Mesenteric fat pad (tissue), 1 donor: ENCODE data around the gene PAM. TPM values are rescaled to one million over a fixed set of nuclear protein-coding genes. Genes with fewer than 3 reads are reported as not detected.
"Not testable (repeated sequence)": the region's sequence is repeated elsewhere in the genome, so short reads cannot be mapped to it uniquely, and the experiment has no call there.

Experiments
- DNase-seq: peaks from one replicate; pipeline ENCODE4 v3.0.0-alpha.2; 2020; ENCODE audit warnings: low spot score
- total RNA-seq: library from RNA; stranded (reverse); fragmentation: NEBNext Ultra II Directional; extraction: Animal tissue kit (Norgen Biotek cat#: 25700); gene quantifications from one replicate; pipeline ENCODE4 v1.2.1, GENCODE V29; 2021
- donor health status: DM: yes; HTN: yes; CAD: no.

The PAM gene
- total RNA-seq, 1 donor from 2014 or later: 216 TPM

- no peak for DNase-seq
Observed at GRCh38 chr5:102750151-102750834, 4.8 kb upstream of the PAM start.

- DNase-seq: not testable (repeated sequence)
Observed at GRCh38 chr5:102751903-102752376, 3.2 kb upstream of the PAM start.

- DNase-seq: no peak
Observed at GRCh38 chr5:102753889-102754766, 977 bp upstream of the PAM start.

GRCh38 chr5:102755686-102756371, 724 bp downstream of the PAM start:
- peak; percentile 89 for DNase-seq

GRCh38 chr5:102758576-102758975, 3.5 kb downstream of the PAM start:
- no peak for DNase-seq

- DNase-seq: no peak
Observed at GRCh38 chr5:102759289-102759688, 4.2 kb downstream of the PAM start.

- no peak for DNase-seq
Observed at GRCh38 chr5:102759700-102760099, 4.6 kb downstream of the PAM start.

- no peak for DNase-seq
Observed at GRCh38 chr5:102760815-102761214, 5.7 kb downstream of the PAM start.

- no peak for DNase-seq
Observed at GRCh38 chr5:102762095-102762534, 7.0 kb downstream of the PAM start.

- DNase-seq: no peak
Observed at GRCh38 chr5:102762562-102763227, 7.6 kb downstream of the PAM start.

- DNase-seq: no peak
Observed at GRCh38 chr5:102763734-102764133, 8.6 kb downstream of the PAM start.

- DNase-seq: no peak
Observed at GRCh38 chr5:102764381-102765004, 9.4 kb downstream of the PAM start.

GRCh38 chr5:102765350-102765749, 10.2 kb downstream of the PAM start:
- DNase-seq: no peak

- no peak for DNase-seq
Observed at GRCh38 chr5:102766295-102767090, 11.4 kb downstream of the PAM start.

GRCh38 chr5:102767862-102768261, 12.8 kb downstream of the PAM start:
- DNase-seq: no peak

- DNase-seq: no peak
Observed at GRCh38 chr5:102770803-102771202, 15.7 kb downstream of the PAM start.

- DNase-seq: no peak
Observed at GRCh38 chr5:102771435-102771834, 16.3 kb downstream of the PAM start.

GRCh38 chr5:102772273-102772672, 17.2 kb downstream of the PAM start:
- no peak for DNase-seq

GRCh38 chr5:102773133-102773532, 18.0 kb downstream of the PAM start:
- no peak for DNase-seq

- DNase-seq: not testable (repeated sequence)
Observed at GRCh38 chr5:102775756-102776155, 20.7 kb downstream of the PAM start.
